NCI-H187 (cell line): ENCODE data around the gene CIDEC.
"Not testable (repeated sequence)": the region's sequence is repeated elsewhere in the genome, so short reads cannot be mapped to it uniquely, and the experiment has no call there.

Experiments
- DNase-seq, 2 experiments: peaks; one replicate each; lab custom pipeline; 2025; lab: John Stamatoyannopoulos, UW

CIDEC gene

GRCh38 chr3:9901967-9902366, 21.9 kb upstream of the CIDEC start:
- no peak for DNase-seq

DNA sequence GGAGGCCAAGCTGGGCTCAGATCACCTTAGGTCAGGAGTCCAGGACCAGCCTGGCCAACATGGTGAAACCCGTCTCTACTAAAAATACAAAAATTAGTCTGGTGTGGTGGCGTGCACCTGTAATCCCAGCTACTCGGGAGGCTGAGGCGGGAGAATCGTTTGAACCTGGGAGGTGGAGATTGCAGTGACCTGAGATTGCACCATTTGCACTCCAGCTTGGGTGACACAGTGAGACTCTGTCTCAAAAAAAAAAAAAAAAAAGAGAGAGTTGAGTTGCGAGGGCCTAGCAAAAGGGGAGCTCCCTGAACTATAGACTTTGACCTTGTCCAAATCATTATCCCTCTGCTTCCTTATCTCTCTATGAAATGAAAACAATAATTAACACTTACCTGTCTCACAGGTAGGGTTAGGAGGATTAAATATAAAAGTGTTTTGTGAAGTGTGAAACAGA, 20.9 kb upstream of the CIDEC start:
- DNase-seq = not testable (repeated sequence)

GRCh38 chr3:9899289-9899791, 19.3 kb upstream of the CIDEC start:
- no peak for DNase-seq

DNA sequence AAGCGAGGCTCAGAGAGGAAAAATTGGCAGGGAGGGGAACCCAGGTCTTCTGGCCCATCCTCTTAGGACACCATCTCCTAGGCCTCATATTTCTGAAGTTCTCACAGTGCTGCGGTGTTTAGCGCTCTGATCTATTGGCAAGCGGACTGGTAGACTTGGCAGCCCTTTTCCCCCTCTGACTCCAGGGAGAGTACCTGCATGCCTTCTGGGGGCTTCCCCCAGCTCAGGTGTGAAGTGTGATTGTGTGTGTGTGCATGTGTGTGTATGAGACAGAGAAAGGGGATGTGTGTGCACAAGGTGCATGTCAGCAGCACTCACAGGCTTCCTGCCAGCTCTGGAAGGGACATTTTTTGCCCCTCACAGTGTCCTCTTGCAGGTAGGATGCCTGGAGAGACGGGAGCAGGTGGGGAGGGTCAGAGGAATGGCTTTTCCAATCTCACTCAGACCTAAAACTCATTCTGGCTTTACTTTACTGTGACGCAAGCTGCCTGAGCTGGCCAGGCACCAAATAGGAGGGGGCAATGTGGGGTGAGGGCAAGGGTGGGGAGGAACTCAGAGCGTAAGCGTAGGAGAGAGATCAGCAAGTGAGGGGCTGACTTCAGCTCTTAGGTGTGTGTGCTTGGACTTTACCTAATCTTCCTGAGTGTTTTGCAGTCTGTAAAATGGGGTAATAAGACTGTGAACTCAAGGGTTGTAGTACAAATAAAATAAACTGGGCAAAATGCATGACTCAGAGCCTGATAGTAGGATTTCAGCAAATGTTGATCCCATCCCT, 18.6 kb upstream of the CIDEC start:
- DNase-seq = no peak

GRCh38 chr3:9897408-9898372, 17.6 kb upstream of the CIDEC start:
- no peak for DNase-seq

DNA sequence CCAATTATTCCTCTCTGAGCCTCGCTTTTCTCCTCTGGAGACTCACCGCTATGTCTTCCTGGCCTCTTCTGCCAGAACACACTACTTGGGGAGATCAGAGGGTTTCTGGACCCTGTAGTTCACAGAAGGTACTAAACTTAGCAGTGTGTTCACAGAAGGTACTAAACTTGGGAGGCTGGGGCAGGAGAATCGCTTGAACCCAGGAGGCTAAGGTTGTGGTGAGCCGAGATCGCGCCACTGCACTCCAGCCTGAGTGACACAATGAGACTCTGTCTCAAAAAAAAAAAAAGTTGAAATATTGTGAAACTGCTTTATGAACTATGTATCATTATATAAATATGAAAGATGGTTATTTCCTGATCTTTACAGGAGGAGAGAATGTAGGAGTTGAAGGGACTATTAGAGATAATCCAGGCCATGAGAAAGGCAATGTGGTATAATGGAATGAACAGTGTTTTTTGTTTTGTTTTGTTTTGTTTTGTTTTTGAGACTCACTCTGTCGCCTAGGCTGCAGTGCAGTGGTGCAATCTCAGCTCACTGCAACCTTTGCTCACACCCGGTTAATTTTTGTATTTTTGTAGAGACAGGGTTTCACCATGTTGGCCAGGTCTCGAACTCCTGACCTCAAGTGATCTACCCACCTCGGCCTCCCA, 16.8 kb upstream of the CIDEC start:
- DNase-seq = not testable (repeated sequence)

DNA sequence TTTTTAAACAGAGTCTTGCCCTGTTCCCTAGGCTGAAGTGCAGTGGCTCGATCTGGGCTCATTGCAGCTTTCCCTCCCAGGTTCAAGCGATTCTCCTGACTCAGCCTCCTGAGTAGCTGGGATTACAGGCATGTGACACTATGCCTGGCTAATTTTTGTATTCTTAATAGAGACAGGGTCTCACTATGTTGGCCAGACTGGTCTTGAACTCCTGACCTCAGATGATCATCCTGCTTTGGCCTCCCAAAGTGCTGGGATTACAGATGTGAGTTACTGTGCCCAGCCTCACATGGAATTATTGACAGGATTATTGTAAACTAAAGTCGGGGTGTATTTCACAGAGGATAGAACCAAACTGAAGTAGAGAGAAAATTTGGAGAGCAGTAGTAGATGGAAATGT, 15.7 kb upstream of the CIDEC start:
- DNase-seq = not testable (repeated sequence)

- no peak for DNase-seq
These were observed 13.7 kb upstream of the CIDEC start for GRCh38 chr3:9893739-9894138.

- no peak for DNase-seq
These were observed 11.1 kb upstream of the CIDEC start for GRCh38 chr3:9891072-9891622.

DNA sequence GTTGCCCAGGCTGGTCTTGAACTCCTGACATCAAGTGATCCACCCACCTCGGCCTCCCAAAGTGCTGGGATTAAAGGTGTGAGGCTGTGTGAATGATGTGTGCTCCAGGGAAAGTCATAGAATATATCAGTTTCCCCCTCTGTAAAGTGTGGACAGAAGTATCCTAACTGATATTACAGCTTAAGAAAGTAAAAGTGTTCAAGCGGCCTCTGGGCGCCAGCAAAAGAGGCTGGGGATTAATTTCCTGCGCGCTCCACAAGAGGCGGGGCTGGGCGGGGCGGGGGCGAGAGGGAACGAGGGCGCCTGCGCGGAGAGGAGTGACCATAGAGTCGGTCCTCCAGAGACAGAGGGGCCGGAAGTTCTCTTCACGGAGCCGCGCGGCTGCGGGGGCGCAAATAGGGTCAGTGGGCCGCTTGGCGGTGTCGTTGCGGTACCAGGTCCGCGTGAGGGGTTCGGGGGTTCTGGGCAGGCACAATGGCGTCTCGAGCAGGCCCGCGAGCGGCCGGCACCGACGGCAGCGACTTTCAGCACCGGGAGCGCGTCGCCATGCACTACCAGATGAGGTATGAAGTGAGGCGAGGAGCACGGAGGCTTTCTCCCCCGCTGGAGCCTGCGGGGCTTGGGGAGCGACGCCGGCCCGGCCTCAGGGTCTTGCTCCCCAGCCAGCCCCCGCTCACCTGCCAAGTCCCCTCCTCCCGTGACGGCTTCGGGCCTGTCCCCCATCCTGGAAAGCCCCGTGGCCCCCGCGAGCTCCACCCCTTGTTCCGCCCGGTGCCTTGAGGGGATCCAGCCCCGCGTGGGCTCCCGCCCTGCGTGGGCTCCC, 10.4 kb upstream of the CIDEC start, which contains the start of gene JAGN1:
TSS of gene JAGN1 (plus strand) at position 362 of the 823 bp plus-strand sequence. CDS start at position 475, 113 bp downstream.
- peak; percentile 50 to 51 for DNase-seq

DNA sequence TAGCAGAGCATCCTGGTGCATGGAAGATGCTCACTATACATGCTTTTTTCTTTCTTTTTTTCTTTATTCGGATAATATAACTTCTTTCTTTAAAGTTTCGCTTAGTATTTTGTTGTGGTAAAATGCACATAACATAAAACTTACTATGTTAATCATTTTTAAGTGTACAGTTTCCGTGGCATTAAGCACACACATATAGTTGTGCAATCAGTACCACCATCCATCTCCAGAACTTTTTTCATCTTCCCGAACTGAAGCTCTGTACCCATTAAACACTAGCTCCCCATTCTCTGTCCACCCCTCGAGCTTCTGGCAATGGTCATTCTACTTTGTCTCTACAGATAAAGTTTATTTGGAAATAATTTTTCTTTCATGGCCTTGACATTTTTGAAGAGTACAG, 9.4 kb upstream of the CIDEC start:
- DNase-seq = no peak

DNA sequence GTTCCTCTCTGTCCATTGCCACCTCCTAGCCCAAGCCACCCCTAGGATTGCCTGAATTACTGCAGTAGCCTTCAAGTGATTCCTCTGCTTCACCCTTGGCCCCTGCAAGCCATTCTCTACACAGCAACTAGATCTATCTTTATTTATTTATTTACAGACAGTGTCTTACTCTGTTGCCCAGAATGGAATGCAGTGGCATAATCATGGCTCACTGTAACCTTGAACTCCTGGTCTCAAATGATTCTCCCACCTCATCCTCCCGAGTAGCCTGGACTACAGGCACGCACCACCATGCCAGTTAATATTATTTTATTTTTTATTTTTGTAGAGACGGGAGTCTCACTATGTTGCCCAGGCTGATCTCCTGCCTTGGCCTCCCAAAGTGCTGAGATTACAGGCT, 8.5 kb upstream of the CIDEC start:
- DNase-seq = no peak

- DNase-seq = no peak
These were observed 7.4 kb upstream of the CIDEC start for GRCh38 chr3:9887480-9887879.

- DNase-seq = no peak
These were observed 6.3 kb upstream of the CIDEC start for GRCh38 chr3:9886328-9886727.

- no peak for DNase-seq
These were observed 4.6 kb upstream of the CIDEC start for GRCh38 chr3:9884555-9885165.

- DNase-seq = no peak
These were observed 3.9 kb upstream of the CIDEC start for GRCh38 chr3:9883706-9884554.

GRCh38 chr3:9881441-9881840, 1.4 kb upstream of the CIDEC start:
- no peak for DNase-seq

DNA sequence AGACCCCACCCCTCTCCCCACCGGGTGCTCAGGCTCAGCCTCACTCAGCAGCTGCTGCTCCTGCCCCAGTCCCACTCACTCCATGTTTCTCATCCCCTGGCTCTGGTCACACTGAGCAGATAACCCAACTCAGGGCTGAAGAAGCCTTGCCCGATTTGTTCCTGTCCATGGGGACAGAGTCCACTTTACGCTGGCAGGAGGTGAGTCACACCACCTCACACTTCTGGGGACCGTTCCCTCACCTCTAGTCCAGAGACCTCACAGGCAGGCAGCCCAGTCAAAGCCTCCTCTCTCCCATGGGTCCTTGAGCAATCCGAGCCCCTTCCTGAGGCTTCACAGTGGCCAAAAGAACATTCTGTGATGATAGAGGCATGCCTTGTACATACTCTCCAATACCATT, 1.4 kb downstream of the CIDEC start:
- DNase-seq = no peak

GRCh38 chr3:9876991-9877390, 3.1 kb downstream of the CIDEC start:
- DNase-seq = no peak
